IPS DF 4.7 (cell line): Measurements from ENCODE around the gene UTP14A.
"Not testable (repeated sequence)": the region's sequence is repeated elsewhere in the genome, so short reads cannot be mapped to it uniquely, and the experiment has no call there.

Source experiments
- DNase-seq: peaks from one replicate; pipeline ENCODE4 v3.0.0-alpha.2; 2013; ENCODE audit warnings: low spot score; ENCODE audit errors: extremely low read depth

The UTP14A gene, protein sequence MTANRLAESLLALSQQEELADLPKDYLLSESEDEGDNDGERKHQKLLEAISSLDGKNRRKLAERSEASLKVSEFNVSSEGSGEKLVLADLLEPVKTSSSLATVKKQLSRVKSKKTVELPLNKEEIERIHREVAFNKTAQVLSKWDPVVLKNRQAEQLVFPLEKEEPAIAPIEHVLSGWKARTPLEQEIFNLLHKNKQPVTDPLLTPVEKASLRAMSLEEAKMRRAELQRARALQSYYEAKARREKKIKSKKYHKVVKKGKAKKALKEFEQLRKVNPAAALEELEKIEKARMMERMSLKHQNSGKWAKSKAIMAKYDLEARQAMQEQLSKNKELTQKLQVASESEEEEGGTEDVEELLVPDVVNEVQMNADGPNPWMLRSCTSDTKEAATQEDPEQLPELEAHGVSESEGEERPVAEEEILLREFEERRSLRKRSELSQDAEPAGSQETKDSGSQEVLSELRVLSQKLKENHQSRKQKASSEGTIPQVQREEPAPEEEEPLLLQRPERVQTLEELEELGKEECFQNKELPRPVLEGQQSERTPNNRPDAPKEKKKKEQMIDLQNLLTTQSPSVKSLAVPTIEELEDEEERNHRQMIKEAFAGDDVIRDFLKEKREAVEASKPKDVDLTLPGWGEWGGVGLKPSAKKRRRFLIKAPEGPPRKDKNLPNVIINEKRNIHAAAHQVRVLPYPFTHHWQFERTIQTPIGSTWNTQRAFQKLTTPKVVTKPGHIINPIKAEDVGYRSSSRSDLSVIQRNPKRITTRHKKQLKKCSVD

DNA sequence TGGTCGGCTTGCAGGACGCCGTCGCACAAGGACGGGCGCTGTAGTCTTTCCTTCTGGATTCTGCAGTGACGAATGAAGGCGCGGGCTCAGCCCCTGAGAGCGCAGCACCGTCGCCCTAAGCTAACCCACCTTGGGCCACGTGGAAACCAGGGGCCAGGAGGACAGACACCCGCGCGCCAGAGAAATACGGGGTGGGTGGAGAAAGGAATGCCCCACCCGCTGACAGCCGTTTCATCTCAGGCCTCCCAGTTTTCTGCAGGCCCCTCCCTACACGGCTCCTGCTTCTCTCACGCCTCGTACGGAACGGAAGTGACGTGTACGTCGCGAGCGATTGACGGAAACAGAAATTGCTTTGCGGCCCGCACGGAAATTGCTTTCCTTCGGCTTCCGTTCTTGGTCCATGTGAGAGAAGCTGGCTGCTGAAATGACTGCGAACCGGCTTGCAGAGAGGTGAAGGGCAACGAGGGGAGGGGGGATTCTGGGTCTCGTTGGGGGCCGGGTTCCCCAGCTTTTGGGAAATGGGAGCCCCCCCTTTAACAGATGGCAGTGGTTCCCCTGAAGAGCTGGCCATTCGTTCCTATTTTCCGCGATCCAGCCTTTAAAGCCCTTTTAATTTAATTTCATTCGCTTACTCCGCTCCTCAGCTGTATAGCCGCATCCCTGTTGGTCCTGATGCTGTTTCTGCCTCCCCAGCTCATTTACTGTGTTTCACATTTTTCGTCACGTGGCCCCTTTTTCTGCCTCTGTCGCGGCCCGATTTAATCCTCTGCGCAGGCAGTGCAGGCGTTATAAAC is at the start of gene UTP14A:
Gene UTP14A, plus strand, starts transcription at position 378 of the 794 bp plus-strand sequence. Its CDS starts 47 bp downstream, at position 425.
- DNase-seq, result peak; percentile 53

DNA sequence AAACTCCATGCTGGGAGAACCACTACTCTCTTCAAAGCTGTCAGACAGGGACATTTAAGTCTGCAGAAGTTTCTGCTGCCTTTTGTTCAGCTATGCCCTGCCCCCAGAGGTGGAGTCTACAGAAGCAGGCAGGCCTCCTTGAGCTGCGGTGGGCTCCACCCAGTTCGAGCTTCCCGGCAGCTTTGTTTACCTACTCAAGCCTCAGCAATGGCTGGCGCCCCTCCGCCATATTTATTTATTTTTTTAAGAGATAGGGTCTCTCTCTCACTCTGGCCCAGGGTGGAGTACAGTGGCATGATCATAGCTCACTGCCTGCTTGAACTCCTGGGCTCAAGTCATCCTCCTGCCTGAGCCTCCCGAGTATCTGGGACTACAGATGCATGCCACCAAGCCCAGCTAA is 46.8 kb upstream of the UTP14A start:
- not testable (repeated sequence) for DNase-seq

DNA sequence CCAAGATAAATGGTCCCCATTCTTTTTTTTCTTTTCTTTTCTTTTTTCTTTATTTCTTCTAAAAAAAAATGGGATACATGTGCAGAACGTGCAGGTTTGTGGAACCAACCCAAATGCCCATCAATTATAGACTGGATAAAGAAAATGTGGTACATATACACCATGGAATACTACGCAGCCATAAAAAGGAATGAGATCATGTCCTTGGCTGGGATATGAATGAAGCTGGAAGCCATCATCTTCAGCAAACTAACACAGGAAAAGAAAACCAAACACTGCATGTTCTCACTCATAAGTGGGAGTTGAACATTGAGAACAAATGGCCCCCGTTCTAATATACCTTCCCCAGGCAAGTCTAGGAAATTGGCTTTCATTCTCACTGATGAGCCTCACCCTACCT is 39.6 kb upstream of the UTP14A start:
- DNase-seq, result not testable (repeated sequence)

DNA sequence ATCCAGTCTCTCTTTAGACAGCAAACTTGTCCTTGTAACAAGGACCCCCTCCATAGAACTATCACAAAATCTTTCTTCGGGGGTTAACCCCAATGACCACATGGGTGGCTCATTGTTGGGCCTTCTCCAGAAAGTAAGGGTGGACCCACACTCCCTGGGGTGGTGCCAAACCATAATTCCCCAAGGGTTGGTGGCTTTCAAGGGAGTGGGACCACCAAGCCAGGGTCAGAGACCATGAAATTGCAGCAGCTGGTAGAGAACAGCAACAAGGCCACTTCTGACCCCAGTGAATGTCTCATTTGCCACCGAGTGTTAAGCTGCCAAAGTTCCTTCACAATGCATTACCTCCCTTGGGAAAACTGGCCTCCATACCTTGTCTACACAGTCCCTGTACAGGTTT is 33.4 kb upstream of the UTP14A start:
- no peak for DNase-seq

DNA sequence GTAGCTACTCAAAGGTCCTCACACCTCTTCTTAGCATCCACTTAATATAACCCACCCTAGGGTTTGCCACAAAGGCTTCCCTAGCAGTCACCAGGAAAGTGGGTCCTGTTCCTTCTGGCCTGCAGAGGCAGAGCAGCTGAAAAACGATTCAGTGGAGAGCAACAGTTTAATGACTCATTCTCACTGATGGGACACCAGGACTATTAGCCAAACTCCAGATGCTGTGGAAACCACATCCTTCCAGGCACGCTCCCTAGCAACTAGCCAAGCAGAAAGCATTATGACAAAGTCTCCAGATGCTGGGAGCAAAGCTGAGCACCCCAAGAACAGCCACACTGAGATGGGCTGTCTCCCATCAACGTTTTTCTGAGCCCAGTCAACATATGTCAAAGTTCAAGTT is 30.3 kb upstream of the UTP14A start:
- no peak for DNase-seq

DNA sequence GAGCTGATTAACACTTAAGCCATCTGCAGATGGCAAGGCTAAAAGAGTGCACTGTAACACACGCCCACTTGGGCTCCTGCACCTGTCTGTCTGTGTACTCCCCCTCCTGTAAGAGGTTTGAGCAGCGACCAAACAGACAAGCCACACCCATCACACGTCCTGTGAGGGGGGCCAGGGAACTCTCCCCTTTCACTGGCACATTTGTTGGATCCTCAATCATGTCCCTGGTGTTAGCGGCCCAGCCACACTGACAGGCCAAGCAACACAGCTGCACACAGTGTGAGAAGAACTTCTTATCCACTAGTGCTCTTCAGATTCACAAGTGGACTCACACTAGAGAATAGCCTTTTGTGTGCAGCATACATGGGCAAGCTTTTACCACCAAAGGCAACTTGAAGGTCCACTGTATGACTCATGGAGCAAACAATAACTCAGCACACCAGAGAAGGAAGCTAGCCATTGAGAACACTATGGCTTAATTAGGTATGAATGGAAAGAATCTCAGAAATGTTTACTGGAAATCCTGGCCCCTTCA is 29.1 kb upstream of the UTP14A start:
- no peak for DNase-seq

DNA sequence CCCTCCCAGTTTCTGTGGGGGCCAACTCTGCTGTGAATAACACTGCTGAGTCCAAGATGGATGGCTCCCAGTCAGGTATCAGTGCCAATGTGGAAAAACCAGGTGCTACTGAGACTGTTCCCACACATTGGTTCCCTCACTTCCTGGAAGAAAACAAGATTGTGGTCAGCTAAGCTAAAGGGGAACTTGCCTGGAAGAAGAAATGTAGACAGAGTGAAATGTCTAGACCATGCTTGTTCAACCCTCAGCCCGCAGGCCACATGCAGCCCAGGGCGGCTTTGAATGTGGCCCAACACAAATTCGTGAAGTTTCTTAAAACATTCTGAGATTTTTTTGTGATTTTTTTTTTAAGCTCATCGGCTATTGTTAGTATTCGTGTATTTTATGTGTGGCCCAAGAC is 28.6 kb upstream of the UTP14A start:
- DNase-seq, result no peak

DNA sequence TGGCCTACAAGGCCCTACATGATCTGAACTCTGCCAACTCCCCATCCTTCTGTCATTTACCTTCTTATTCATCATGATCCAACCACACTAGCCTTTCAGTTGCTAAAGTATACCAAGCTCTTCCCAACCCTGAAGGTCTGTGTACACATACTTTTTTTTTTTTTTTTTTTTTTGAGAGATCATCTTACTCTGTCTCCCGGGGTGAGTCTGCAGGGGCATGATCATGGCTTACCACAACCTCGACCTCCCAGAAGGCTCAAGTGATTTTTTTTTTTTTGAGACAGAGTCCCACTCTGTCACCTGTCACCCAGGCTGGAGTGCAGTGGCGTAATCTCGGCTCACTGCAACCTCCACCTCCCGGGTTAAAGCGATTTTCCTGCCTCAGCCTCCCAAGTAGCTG is 5.9 kb upstream of the UTP14A start:
- DNase-seq, result no peak

DNA sequence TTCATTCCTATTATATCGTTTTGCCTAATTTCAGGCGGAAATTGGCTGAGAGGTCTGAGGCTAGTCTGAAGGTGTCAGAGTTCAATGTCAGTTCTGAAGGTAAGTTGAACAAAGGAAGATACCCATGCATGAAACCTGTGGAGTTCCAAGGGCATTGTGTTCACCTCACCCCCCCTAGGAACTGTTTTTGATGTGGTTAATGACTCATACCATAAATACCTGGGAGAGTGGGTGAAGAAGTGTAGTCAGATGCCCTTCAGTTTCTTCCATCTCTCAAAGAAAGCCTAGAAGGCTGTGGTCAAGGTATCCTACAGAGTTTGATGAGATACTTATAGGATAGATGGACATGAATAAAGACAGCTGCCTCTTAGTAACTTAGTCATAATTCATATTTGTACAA is 2.7 kb downstream of the UTP14A start:
- no peak for DNase-seq

DNA sequence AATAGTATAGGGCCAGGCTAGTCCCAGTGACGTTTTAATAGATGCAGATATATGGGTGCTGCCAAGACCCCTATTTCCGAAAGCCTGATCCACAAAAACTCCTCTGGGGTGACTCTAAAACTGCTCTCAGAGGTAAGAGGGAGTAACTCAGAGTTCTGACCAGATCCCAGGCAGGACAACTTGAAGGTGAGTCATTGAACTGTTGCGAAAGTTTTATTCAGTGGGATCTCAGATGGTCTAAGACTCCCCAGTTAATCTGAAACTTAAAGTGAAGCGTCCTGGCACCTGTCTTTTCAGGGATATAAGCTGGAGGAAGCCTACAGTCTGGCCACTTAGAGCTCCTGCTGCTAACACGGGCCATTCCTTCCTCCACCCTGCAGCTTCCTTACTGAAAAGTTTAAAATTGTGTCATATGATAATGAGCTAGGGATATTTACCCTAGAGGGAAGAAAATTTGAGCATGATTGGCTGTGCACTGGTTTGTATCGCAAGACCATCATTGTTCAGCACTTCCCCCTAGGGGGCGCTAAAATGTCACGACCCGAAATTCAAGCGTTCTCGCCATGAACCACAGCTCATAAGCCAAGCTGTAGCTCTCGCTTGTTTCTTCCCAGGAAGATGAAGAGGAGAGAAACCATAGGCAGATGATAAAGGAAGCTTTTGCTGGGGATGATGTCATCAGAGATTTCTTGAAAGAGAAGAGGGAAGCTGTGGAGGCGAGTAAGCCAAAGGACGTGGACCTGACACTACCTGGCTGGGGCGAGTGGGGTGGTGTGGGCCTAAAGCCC is 19.5 kb downstream of the UTP14A start:
- no peak for DNase-seq

DNA sequence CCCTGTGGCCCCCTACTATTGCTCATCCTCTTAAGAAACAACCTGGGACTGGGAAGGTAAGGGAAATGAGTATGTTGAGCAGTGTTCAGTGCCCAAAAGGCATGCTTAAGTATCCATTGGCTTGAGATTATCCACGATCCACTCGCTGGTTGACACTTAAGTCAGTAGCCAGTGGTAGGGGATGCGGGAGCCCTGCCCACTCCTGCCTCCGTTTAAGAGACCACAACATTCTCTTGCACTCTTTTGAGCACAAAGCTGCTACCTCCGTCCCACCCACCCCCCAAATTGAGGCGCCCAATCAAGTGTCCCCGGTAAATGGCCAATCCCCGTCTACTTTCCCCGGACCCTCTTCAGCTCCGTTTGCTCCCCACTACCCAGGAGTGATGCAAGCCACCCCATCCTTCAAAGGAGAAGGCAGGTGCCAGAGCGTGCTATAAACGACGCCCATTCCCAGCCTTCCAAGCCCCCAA is 25.0 kb downstream of the UTP14A start:
- DNase-seq, result no peak

DNA sequence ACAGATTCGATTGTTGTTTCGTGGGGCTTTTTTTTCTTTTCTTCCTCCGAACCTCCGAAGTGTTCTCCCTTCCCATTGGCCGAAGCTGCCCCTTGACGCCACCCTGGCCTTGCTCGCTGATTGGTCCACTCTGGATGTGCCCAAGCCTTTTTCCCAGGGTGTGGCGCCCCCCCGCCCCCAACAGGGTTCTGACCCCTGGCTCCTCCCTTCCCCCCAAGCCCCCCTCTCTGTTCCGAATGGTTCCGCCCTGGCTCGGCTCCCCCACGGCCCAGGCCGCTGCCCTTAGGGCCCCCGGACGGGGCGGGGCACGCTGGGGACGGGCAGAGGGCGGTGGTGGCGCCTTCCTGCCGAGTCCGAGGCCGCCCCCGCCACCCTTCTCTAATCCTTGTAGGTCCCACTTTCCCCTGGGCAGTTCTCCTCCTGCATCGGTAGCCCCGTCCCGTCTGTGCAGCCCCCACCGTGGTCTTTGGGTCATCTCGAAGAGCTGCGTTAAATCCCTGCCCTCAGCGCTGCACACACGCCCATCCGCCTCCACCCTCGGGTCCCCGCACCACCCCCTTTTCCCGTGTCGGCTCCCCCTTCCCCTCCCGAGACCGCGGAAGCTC is 25.5 kb downstream of the UTP14A start:
- no peak for DNase-seq

DNA sequence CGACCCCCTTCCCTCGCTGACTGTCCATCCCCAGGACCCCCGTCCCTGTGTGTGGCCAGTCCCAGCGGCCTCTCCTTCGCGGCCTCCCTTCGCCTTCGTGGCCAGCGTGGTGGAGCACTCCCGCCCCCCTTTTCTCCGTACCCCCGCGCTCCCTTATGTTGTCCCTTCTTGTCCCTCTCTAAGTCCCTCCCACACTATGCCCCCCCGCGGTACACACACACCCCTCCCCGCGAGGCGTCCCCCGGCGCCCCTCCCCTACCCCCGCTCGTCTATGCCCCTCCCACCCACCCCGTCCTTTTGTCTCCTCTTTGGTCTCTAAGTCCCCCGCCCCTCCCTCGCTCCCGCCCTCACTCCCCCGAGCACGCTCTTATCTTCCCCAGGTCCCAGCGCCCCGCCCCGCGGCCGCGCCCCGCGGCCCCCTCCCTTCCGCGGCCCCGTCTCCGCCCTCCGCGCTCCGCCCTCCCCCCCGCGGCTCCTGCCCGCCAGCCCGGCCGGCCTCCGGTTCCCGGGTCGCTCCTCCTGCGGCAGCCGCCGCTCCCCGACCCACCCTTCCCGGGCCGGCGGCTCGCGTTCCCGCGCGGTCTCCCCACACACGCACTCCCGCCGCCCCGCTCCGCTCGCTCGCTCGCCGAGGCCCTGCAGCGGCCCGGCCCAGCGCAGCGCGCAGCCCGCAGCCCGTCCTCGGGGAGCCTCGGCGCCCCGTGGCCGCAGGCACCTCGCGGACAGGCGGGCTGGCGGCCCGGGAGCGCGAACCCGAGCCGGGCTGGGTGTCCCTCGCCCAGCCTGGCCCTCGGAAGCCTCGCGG is 26.3 kb downstream of the UTP14A start:
- DNase-seq, result no peak

DNA sequence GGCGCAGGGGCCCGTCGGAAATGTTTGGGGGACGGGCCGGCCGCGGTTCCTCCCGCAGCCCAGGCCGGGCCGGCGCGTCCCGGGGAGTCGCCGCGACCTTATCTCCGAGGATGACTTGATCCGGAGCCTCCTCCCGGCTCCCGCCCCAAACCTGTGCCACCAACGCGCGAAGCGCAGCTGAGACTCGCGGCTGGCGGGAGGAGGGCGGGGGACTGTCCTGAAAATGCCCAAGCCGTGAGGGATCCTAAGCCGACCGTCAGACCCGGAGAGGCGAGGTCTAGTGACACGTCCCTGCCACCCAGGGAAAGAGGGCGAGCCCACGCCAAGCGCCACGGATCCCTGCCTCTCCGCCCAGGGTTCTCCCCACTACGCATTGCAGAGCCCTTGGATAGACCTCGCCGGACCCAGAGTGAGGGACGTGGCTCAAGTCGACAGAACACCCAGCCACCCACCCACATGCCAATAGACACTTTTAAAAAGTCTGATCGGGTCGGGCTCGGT is 26.9 kb downstream of the UTP14A start:
- no peak for DNase-seq

DNA sequence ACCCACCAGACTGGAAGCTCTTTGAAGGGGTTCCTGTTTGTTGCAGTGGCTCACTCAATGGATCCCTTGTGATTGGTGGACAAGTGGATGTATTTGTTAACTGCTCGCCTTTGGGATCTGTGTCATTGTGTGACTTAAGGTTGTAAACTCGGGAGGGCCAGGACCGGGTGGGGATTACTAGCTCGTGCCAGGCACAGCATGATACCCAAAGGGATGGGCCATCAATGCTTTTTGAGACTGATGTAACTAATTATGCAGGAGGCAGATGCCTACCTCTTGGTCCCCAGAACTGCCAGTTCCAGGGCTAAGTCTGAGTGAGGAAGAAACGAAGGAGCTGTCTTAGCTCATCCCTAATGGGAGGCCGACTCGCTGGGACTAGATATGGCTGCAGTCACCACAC is 27.7 kb downstream of the UTP14A start:
- no peak for DNase-seq

DNA sequence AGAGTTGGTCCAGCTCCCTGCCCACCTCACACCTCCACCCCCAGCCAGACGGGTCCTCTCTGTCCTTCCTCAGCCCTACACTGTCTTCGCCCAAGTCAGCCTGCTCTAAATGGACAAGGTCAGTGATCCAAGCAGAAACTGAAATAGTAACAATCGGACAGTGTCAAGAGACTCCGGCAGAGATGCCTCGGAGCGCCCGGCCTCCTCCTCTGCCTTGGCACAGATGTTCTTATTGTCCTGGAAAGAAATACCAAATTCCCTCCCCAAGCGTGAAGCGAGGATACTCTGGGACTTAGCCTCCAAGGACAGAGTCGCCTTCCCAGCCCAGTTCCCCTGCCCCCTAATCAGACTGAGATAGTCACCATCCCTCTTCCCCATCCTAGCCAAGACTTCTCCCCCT is 28.5 kb downstream of the UTP14A start:
- no peak for DNase-seq

DNA sequence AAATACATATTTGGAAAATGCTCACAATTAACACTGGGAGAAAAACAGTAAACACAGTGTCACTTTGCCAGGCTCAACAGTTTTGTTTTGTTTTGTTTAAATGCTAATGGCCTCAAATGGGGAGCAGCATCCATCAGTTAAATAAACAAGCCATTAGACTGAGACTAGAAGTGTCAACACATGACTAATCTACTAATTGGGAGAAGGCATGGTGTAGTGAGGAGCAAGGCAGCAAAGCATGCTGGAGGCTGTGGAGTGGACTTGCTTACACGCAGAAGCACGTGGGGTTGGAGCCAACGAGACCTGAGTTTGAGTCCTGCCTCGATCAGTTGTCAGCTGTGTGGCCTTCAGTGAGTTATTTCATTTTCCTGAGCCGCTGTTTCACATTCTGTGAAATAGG is 29.0 kb downstream of the UTP14A start:
- no peak for DNase-seq

DNA sequence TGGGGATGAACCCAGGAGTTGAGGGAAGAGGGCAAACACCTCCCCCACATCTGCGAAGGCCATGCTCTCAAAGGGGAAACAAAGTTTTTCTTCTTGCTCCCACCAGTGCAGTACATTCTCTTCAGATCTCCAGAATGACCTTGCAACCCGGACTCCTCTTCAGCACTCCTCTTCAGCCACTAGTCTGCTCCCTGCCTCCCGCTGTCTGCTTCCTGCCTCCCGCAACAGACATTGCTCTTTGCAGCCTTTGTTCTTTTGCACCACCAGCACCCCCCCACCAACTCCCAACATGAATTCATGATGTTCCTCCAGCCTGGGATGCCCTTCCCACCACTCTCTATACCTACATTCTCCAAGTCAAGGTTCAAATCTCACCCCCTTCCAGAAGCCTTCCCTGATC is 32.1 kb downstream of the UTP14A start:
- DNase-seq, result no peak

DNA sequence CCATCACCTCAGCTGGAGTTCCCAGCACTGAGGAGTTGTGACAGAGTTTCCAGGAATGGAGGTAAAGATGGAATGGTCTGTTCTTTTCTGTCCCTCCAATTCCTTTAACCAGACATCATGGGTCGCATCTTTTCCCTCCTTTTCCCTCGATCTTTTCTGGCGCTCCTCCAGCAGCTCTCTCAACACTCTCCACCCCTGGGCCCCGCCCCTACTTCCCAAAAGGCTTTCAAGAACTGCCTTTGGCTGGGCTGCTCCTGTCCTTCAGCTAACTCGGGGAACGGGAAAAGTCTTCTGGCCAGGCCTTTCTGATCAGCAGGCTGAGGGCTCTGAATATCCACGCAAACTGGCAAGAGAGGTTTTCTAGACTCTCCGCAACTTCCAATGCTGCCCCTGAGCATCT is 34.0 kb downstream of the UTP14A start:
- no peak for DNase-seq
